Measurements from ENCODE around the gene CCDC73.

DNA sequence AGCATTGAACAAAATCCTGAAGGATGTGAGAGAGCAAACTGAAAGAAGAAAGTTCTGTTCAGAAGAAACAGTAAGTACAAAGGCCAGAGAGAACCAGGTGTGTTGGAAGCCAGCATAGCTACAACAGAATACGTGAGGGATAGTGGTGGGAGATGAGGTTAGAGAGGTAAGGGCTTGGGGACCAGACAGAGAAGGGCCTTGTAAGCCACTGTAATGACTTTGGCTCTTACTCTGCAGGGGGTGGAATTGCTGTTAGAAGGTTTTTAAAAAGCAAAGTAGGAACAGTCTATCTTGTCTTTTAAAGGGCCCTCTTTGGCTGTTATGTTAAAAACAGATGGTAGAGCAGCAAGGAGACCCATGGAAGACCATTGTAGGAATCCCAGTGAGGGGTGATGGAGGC is 39.5 kb upstream of the CCDC73 start:
- TF ChIP-seq, protein P1, sequence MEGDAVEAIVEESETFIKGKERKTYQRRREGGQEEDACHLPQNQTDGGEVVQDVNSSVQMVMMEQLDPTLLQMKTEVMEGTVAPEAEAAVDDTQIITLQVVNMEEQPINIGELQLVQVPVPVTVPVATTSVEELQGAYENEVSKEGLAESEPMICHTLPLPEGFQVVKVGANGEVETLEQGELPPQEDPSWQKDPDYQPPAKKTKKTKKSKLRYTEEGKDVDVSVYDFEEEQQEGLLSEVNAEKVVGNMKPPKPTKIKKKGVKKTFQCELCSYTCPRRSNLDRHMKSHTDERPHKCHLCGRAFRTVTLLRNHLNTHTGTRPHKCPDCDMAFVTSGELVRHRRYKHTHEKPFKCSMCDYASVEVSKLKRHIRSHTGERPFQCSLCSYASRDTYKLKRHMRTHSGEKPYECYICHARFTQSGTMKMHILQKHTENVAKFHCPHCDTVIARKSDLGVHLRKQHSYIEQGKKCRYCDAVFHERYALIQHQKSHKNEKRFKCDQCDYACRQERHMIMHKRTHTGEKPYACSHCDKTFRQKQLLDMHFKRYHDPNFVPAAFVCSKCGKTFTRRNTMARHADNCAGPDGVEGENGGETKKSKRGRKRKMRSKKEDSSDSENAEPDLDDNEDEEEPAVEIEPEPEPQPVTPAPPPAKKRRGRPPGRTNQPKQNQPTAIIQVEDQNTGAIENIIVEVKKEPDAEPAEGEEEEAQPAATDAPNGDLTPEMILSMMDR (IDR thresholded peaks at IDR 0.05) = no peak
- no peak for TF ChIP-seq POLR2A (IDR thresholded peaks at IDR 0.05)

Data from thyroid gland (tissue), 4 donors.